ENCODE measurements around the gene SH3RF3.
"Not testable (repeated sequence)": the region's sequence is repeated elsewhere in the genome, so short reads cannot be mapped to it uniquely, and the experiment has no call there.

SH3RF3 gene

GRCh38 chr2:109216332-109216731 is 87.3 kb downstream of the SH3RF3 start:
- no peak for DNase-seq (ENCODE audit: low read depth, low spot score)

- DNase-seq (ENCODE audit: low read depth, low spot score): no peak
These were observed 88.5 kb downstream of the SH3RF3 start for GRCh38 chr2:109217362-109218086.

- DNase-seq (ENCODE audit: low read depth, low spot score): peak; percentile 53
These were observed 89.2 kb downstream of the SH3RF3 start for GRCh38 chr2:109218087-109218791.

GRCh38 chr2:109218792-109219126 is 89.8 kb downstream of the SH3RF3 start:
- DNase-seq (ENCODE audit: low read depth, low spot score): no peak

- no peak for DNase-seq (ENCODE audit: low read depth, low spot score)
These were observed 91.9 kb downstream of the SH3RF3 start for GRCh38 chr2:109220860-109221259.

GRCh38 chr2:109221316-109221715 is 92.3 kb downstream of the SH3RF3 start:
- DNase-seq (ENCODE audit: low read depth, low spot score): not testable (repeated sequence)

GRCh38 chr2:109222422-109222821 is 93.4 kb downstream of the SH3RF3 start:
- no peak for DNase-seq (ENCODE audit: low read depth, low spot score)

GRCh38 chr2:109222825-109223471 is 93.9 kb downstream of the SH3RF3 start:
- no peak for DNase-seq (ENCODE audit: low read depth, low spot score)

GRCh38 chr2:109223490-109223889 is 94.5 kb downstream of the SH3RF3 start:
- DNase-seq (ENCODE audit: low read depth, low spot score): no peak

GRCh38 chr2:109224341-109224740 is 95.3 kb downstream of the SH3RF3 start:
- not testable (repeated sequence) for DNase-seq (ENCODE audit: low read depth, low spot score)

GRCh38 chr2:109225170-109225782 is 96.3 kb downstream of the SH3RF3 start:
- no peak for DNase-seq (ENCODE audit: low read depth, low spot score)

GRCh38 chr2:109226128-109226527 is 97.1 kb downstream of the SH3RF3 start:
- DNase-seq (ENCODE audit: low read depth, low spot score): no peak

GRCh38 chr2:109226622-109227021 is 97.6 kb downstream of the SH3RF3 start:
- DNase-seq (ENCODE audit: low read depth, low spot score): no peak

- DNase-seq (ENCODE audit: low read depth, low spot score): no peak
These were observed 100.2 kb downstream of the SH3RF3 start for GRCh38 chr2:109229094-109229675.

GRCh38 chr2:109230941-109231420 is 102.0 kb downstream of the SH3RF3 start:
- DNase-seq (ENCODE audit: low read depth, low spot score): no peak

GRCh38 chr2:109231428-109231827 is 102.4 kb downstream of the SH3RF3 start:
- no peak for DNase-seq (ENCODE audit: low read depth, low spot score)

GRCh38 chr2:109231996-109232705 is 103.1 kb downstream of the SH3RF3 start:
- DNase-seq (ENCODE audit: low read depth, low spot score): no peak

- no peak for DNase-seq (ENCODE audit: low read depth, low spot score)
These were observed 103.9 kb downstream of the SH3RF3 start for GRCh38 chr2:109232909-109233308.

- DNase-seq (ENCODE audit: low read depth, low spot score): no peak
These were observed 104.6 kb downstream of the SH3RF3 start for GRCh38 chr2:109233643-109234042.

- DNase-seq (ENCODE audit: low read depth, low spot score): no peak
These were observed 105.3 kb downstream of the SH3RF3 start for GRCh38 chr2:109234355-109234754.

- DNase-seq (ENCODE audit: low read depth, low spot score): no peak
These were observed 107.1 kb downstream of the SH3RF3 start for GRCh38 chr2:109236147-109236546.
